HG03108 (cell line): ENCODE data around the gene ATF6.
A peak's percentile ranks its signal among the peaks of the same experiment; 100 is the strongest.
"Not testable (repeated sequence)": the region's sequence is repeated elsewhere in the genome, so short reads cannot be mapped to it uniquely, and the experiment has no call there.

ENCODE experiments used
- ATAC-seq: cut with Tn5 transposase; IDR thresholded peaks from one replicate; pipeline ENCODE4 v1.9.1; 2021; ENCODE audit warnings: moderate library complexity; ENCODE audit not compliant: unreplicated experiment

The ATF6 gene

DNA sequence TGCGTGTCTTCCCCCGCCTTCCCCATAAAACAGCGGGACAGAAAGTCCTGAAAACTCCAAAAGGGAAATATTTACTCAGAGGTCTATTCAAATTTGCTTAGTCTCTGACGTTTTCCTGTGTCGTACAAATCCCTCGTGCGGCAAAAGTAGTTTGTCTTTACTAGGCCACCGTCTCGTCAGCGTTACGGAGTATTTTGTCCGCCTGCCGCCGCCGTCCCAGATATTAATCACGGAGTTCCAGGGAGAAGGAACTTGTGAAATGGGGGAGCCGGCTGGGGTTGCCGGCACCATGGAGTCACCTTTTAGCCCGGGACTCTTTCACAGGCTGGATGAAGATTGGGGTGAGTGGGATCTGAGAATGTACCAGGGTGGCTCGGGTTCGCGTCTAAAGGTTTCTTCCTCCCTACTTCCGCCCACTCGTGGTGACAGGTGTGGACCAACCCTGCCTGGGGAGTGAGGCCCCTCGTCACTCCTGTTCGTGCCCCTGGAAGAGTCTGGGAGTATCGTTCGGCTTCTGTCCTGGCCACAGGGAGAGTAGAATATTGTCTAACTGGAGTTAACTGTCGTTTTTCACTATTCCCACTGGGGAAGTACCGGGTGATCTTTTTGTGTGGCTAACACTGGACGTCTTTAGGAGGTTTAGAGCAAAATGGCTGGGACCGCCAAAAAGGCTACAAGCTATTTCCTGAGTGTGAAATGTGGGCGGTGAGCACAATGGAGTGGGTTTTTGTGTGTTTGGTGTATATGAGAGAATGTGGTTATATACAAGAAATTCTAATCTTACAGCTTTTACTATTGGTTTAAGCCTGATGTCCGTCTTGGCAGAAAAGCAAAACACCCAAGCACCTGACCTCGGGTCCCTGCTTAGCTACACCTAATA lies at the start of gene ATF6:
TSS of gene ATF6 (plus strand) at position 219 of the 880 bp plus-strand sequence. CDS start at position 260, 41 bp downstream.
- peak; percentile 57 for ATAC-seq

DNA sequence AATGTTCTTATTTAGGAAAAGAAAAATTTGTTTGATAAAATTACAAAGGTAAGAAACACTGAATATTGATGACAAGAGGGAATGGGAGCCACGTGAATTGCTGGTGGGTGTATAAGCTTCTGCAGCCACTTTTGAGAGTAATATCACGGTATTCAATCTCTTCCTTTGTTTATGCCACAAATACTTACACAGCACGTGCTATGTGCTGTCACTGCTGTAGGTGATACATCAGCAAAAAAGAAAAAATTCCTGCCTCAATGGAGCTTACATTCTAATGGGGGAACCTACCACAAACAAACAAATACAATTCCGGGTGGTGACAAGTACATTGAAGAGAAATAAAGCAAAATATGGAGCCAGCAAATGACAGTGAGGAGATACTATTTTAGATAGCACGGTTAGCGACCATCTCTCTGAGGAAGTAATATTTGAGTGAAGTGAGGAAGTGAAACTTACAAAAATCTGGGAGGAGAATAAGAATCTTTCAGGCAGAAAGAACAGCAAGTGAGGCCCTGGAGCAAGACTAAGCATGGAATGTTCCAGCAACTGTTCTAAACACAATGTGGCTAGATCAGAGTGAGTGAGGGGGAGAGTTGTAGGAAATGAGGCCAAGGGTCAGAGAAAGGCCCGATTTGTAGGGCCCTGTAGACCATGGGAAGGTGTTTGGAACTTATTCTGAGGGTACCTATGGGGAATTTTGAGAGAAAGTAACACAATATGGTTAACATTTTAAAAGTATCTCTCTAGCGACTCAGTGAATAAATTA lies 47.4 kb upstream of the ATF6 start:
- ATAC-seq: no peak

GRCh38 chr1:161719325-161719611 lies 46.9 kb upstream of the ATF6 start:
- no peak for ATAC-seq

DNA sequence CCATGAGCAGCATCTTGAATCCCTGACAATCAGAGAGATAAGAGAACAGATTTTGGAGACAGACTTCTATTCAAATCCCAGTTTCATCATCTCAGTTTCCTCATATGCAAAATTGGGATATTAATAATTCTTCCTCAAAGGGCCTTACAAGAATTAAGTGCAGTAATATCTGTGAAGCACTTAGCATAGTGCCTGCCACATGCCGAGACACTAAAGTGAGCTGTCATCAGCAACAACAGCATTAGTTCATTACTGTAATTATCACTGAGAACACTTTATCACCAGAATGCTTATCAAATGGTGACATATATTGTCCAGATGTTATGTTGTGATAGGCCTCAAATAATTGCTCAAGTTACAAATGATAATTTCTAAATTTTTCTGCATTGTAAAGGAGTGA lies 45.7 kb upstream of the ATF6 start:
- ATAC-seq: no peak

GRCh38 chr1:161720956-161721737 lies 45.0 kb upstream of the ATF6 start, which contains the start of gene FCRLB:
TSS of gene FCRLB (plus strand) at chr1:161721544. CDS start at chr1:161722673, 1,129 bp downstream.
- ATAC-seq: no peak

DNA sequence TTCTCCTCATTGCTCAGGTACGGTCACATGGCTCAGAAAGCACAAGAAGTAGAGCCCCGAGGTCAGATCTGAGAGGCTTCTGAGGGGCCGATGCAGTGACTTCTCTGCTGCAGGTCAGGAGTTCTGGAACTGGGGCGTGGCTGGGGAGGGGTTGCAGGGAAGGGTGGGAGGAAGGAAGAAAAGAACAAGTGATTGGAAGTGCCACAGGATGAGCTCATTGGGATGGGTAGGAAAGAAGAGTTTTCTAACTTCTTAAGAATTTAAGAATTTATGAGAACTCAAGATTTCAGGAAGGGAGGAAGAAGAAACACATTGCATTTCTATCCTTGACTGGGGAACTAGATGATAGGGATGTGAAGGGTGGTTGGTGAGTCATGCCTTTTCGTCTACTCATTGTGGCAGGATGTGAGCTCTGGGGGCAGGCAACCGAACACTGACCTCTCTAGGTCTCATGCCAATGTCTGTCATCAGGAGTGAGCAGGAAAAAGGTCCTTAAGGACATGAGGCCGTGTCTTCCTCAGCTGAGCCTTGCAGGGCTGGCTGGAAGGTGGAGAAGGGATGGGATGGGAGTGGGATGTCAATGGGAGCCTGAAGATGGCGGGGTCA lies 44.3 kb upstream of the ATF6 start:
- ATAC-seq: no peak

- ATAC-seq: no peak
Measured at GRCh38 chr1:161722406-161722805, 43.7 kb upstream of the ATF6 start.

- ATAC-seq: no peak
Measured at GRCh38 chr1:161723459-161724141, 42.5 kb upstream of the ATF6 start.

- not testable (repeated sequence) for ATAC-seq
Measured at GRCh38 chr1:161725258-161725907, 40.7 kb upstream of the ATF6 start.

DNA sequence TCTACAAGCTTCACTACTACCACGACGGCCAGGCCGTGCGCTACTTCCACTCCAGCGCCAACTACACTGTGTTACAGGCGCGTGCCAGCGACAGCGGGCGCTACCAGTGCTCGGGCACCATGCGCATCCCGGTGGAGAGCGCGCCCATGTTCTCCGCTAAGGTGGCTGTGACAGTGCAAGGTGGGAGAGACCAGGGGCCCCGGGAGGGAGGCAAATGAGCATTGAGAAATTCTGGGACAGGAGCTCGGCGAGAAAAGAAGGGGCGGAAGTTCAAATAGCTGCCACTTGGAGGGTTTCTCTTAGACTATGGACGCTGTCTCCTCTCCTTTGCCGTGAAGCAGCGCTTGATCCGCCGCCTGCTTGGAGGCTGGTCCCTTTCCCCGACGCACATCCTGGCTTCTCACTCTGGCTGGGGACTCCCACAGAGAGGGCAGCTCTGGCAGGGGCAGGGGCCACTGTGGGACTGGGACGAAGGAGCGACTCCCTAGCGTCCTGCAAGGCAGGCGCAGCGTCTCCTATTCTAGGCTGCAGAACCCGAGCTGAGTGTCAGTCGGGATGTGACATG lies 40.1 kb upstream of the ATF6 start:
- no peak for ATAC-seq

DNA sequence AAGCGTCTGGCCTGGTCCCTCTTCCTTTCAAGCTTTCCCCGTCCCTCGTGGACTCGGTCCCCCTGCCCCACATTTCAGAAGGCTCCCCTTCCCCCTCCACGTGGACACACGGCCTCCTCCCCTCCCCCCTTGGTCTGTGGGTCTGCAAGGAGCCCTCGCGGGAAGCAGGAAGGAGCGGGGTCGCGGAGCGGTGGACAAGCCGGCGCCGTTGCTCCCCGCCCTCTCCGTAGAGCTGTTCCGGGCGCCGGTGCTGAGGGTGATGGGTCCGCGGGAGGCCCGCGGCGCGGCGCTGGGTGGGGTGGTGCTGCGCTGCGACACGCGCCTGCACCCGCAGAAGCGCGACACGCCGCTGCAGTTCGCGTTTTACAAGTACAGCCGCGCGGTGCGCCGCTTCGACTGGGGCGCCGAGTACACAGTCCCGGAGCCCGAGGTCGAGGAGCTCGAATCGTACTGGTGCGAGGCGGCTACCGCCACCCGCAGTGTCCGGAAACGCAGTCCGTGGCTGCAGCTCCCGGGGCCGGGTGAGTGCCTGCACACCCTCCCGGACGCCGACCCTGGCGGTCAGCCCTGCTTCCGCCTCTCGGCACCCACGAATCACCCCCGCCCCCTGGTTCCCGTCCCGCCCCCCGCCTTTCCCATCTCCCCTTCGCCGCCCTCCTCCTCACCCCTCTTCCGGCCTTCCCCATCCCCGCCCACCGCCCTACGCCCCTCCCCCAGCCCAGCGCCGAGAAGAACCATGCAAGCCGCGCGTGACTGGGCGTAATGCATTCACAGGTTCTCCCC lies 39.5 kb upstream of the ATF6 start:
- ATAC-seq: peak; percentile 41

GRCh38 chr1:161727256-161727924 lies 38.7 kb upstream of the ATF6 start:
- no peak for ATAC-seq

- no peak for ATAC-seq
Measured at GRCh38 chr1:161728376-161729226, 37.5 kb upstream of the ATF6 start.

- ATAC-seq: no peak
Measured at GRCh38 chr1:161730050-161730564, 36.0 kb upstream of the ATF6 start.

DNA sequence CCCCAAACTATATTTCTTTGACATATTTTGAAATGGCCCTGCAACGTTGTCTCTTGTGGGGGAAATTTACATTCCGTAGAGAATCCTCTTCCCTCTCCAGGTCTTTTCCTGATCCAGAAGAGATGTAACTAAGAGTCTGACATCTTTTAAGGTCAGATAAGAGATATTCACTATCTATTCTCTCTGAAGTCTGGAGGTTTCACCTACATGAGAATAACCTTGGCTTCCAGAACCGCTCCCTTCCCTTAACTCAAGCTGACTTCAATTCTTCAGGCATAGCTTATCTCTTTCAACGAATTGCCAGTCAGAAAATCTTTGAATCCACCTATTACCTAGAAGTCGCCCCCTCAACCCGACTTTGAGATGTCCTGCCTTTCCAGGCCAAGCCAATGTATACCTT lies 34.9 kb upstream of the ATF6 start:
- no peak for ATAC-seq

DNA sequence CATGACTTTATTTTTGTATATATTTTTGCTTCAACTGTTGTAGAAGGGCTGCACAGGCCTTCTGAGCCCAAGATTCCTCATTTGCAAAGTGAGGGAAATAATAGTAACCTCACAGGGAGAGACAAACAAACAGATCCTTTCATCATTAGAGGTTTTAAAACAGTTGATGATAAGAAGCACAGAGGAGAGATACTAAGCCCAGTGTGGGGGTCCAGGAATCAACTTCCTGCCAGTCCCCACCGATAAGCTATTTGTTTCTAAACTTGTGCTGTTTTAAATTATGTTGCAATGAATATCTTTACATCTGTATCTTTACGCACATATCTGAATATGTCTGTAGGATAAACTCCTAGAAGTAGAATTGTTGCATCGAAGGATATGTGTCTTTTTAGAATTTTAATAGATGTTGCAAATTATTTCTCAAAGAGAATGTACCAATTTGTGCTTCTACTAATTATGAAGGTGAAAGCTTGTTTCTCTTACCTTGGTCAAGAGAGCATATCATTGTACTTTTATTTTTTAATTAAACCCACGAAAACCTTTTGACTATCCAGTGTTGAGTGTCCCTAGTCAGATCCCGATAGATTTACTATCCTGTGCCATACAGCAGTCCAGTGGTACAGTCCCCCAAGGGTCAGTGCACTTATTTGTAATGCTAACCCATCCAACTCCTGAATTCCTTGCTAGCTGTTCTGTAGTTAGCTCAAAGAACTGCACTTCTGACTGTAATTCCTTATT lies 34.0 kb upstream of the ATF6 start:
- no peak for ATAC-seq
